ENCODE results near the gene HERC2. TPM values are rescaled to one million over a fixed set of nuclear protein-coding genes. Genes with fewer than 3 reads are reported as not detected.

The HERC2 gene
- total and polyA plus RNA-seq, 2 of the 4 experiments (the other 2 are of a cell fraction) = 20.8 to 28.9 TPM

- H3K56ac ChIP-seq (ENCODE audit: extremely low read depth, insufficient read depth, low read length) = no peak overlapping the region
- H3K4me3 ChIP-seq (ENCODE audit: insufficient read depth, low read depth, low read length) = no peak overlapping the region
- peaks cover 2% of the 10 kb centered on the region; the same call in 1 of the 2 replicates for H3K4me1 ChIP-seq (ENCODE audit: control insufficient read depth, insufficient read depth, low read length)
- peak overlapping the region; percentile 45 for H2AFZ ChIP-seq (replicated peaks; ENCODE audit: low read length, poor library complexity)
- no peak overlapping the region for H2AK9ac ChIP-seq (replicated peaks; ENCODE audit: low read depth, low read length, poor library complexity)
- no peak overlapping the region for H3K27ac ChIP-seq (ENCODE audit: insufficient read depth, low read length)
- no peaks in the 10 kb centered on the region for H3K9me3 ChIP-seq (ENCODE audit: control insufficient read depth, insufficient read depth, low read length)
- no peak overlapping the region for H3K4ac ChIP-seq (ENCODE audit: low read depth, low read length)
- no peaks in the 10 kb centered on the region for H3K9me1 ChIP-seq (ENCODE audit: insufficient read depth, low read length)
- H4K20me1 ChIP-seq (ENCODE audit: insufficient read depth, low read length) = peaks cover 3% of the 10 kb centered on the region; the same call in 1 of the 2 replicates
- no peak overlapping the region for H2AK5ac ChIP-seq (ENCODE audit: low read depth, low read length)
- peaks cover 32% of the 10 kb centered on the region for H3K36me3 ChIP-seq (ENCODE audit: control insufficient read depth, insufficient read depth, low read length)
- in situ Hi-C loops (cut with MboI; ENCODE audit: low sequenced_read_pairs) (loop anchor here (25.0 kb wide), 1 partner anchor 1236 kb away; no protein-coding TSS in a partner anchor), intact Hi-C loops (cut with micrococcal nuclease) (loop anchor here (1.0 kb wide), 1 partner anchor 37 kb away; no protein-coding TSS in a partner anchor), dilution Hi-C loops (cut with HindIII; ENCODE audit: low sequenced_read_pairs, unreplicated experiment) (no loop called here)
- DNase-seq (peak; percentile 76), ATAC-seq (ENCODE audit: low read depth) (peak; percentile 90)
- peaks cover 0 to 3% of the 10 kb centered on the region in 2 experiments; a peak in 1 of 4 replicates for H3K79me1 ChIP-seq (ENCODE audit: low read depth in 1 of 2, low read length in 2 of 2)
- no peak overlapping the region for H2BK5ac ChIP-seq (ENCODE audit: low read depth, low read length, poor library complexity, severe bottlenecking)
- H3K4me2 ChIP-seq (ENCODE audit: low read depth, low read length) = no peak overlapping the region
- no peak overlapping the region for H4K5ac ChIP-seq (ENCODE audit: low read depth, low read length)
- no peak overlapping the region for H2BK15ac ChIP-seq (ENCODE audit: low read depth, low read length)
- TF ChIP-seq MXI1 (IDR thresholded peaks at IDR 0.05; ENCODE audit: borderline replicate concordance, low read depth, low read length) (no peak), RAD21 (IDR thresholded peaks at IDR 0.05; ENCODE audit: low read length) (peak; percentile 62), FOS (IDR thresholded peaks at IDR 0.05; ENCODE audit: low read depth, low read length) (no peak), SMC3 (IDR thresholded peaks at IDR 0.05; ENCODE audit: low read depth, low read length) (peak; percentile 61), MAZ (IDR thresholded peaks at IDR 0.05; ENCODE audit: borderline replicate concordance, low read depth, low read length) (no peak), MAFK (IDR thresholded peaks at IDR 0.05; ENCODE audit: low read depth, low read length) (no peak), CHD1 (IDR thresholded peaks at IDR 0.05; ENCODE audit: low read depth, low read length) (no peak), NFE2L2 (IDR thresholded peaks at IDR 0.05; ENCODE audit: low read depth, low read length) (no peak), CTCF (conservative IDR thresholded peaks at IDR 0.05; ENCODE audit: low read depth, low read length) (peak; percentile 70), CEBPB (IDR thresholded peaks at IDR 0.05; ENCODE audit: low read depth, low read length) (no peak), USF2 (IDR thresholded peaks at IDR 0.05; ENCODE audit: low read depth, low read length) (no peak)
- H3K14ac ChIP-seq (replicated peaks; ENCODE audit: low read depth, low read length) = no peak overlapping the region
- no peak overlapping the region for H4K8ac ChIP-seq (ENCODE audit: low read depth in 2 of 2, low read length in 2 of 2)
- no peak overlapping the region for H4K91ac ChIP-seq (ENCODE audit: insufficient read depth, low read depth, low read length)
- ChIA-PET CTCF (interaction anchor here (0.6 to 1.4 kb wide), 3 partner anchors 9 to 393 kb away, joined by 3 to 4 read pairs (median 3); no protein-coding TSS in a partner anchor), POLR2A (ENCODE audit: unreplicated experiment) (no interaction called here)
- H3K18ac ChIP-seq (ENCODE audit: low read depth, low read length) = no peak overlapping the region
- no peak overlapping the region for H3K23ac ChIP-seq (ENCODE audit: low read depth, low read length)
- H3K9ac ChIP-seq (ENCODE audit: low read depth, low read length) = no peak overlapping the region
- no TSS peak for BruUV-seq (replicated peaks)
- H2BK20ac ChIP-seq (ENCODE audit: low read depth, low read length) = no peak overlapping the region
- WGBS, 2 experiments (ENCODE audit: extremely low coverage in 2 of 2, insufficient read length in 1 of 2) = no CpG with 5 or more reads among the region's 6 CpGs
- H2BK120ac ChIP-seq (ENCODE audit: low read depth, low read length) = no peak overlapping the region
- H3K27me3 ChIP-seq (ENCODE audit: control insufficient read depth, insufficient read depth, low read length) = no peaks in the 10 kb centered on the region
These were observed 198.5 kb downstream of the HERC2 start for GRCh38 chr15:28123408-28124023.
